ENCODE data around the gene TSTD2.

DNA sequence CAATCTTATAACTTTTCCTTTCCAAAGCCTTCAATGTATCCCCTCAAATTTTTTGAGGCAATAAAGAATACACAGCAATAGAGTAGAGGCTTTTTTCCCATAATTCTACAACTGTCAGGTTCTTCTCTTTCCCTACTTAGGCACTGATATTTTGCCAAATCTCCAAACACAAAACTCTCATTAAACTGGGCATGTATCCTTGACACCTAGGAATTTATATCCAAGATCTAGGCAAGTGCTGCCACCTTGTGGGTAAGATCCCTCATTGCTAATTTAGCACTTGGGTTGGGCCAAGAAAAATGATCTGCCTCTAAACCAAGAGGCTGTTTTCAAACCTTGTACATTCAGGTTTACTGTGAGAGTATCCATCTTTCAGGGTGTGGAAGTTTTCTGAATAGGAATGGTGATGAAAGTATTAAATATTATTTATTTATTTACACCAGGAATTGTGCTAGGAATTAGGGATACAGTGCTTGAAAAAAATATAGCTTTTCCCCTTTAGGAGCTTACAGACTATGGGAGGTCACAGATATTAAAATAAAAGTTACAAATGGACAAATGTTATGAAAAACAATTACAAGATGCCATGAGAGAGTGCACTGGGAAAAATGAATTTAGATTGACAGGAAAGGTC lies 17.6 kb downstream of the TSTD2 start:
- peak; percentile 83 to 93 (median 90) for TF ChIP-seq CTCF (IDR thresholded peaks at IDR 0.05)
- no peak for TF ChIP-seq POLR2A (IDR thresholded peaks at IDR 0.05)

Data from adrenal gland (tissue), 5 donors.